LNCAP (cell line): ENCODE measurements around the gene NXNL2.

Experiments used
- TF ChIP-seq, protein P1 (sequence below): fragments of 450-650 bp; IDR thresholded peaks from 2 replicates; pipeline ENCODE4 v1.5.1; 2017; ENCODE audit warnings: mild to moderate bottlenecking

NXNL2 gene

DNA sequence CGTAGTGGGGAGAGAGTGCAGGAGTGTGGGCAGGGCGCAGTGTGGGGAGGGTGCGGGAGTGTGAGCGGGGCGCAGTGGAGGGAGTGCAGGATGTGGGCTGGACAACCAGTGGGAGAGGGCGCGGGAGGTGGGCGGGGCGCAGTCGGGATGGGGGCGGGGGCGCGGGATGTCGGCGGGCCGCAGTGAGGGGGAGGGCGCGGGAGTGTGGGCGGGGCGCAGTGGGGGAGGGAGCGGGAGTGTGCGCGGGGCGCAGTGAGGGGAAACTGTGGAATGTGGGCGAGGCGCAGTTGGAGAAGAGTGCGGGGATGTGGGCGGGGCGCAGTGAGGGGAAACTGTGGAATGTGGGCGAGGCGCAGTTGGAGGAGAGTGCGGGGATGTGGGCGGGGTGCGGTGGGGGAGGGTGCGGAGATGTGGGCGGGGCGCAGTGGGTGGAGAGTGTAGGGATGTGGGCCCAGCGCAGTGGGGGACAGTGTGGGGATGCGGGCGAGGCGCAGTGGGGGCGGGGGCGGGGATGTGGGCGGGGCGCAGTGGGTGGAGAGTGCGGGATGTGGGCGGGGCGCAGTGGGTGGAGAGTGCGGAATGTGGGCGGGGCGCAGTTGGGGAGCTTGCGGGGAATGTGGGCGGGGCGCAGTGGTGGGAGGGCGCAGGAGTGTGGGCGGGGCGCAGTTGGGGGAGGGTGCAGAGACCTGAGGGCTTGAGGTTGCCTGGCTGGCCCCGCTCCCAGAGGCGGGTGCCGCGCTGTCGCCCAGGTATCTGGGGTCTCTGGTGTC is at the start of gene NXNL2:
TSS of gene NXNL2 (plus strand) at position 723 of the 770 bp plus-strand sequence. CDS start 257 bp downstream, outside the sequence.
- TF ChIP-seq, protein P1, sequence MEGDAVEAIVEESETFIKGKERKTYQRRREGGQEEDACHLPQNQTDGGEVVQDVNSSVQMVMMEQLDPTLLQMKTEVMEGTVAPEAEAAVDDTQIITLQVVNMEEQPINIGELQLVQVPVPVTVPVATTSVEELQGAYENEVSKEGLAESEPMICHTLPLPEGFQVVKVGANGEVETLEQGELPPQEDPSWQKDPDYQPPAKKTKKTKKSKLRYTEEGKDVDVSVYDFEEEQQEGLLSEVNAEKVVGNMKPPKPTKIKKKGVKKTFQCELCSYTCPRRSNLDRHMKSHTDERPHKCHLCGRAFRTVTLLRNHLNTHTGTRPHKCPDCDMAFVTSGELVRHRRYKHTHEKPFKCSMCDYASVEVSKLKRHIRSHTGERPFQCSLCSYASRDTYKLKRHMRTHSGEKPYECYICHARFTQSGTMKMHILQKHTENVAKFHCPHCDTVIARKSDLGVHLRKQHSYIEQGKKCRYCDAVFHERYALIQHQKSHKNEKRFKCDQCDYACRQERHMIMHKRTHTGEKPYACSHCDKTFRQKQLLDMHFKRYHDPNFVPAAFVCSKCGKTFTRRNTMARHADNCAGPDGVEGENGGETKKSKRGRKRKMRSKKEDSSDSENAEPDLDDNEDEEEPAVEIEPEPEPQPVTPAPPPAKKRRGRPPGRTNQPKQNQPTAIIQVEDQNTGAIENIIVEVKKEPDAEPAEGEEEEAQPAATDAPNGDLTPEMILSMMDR: no peak

DNA sequence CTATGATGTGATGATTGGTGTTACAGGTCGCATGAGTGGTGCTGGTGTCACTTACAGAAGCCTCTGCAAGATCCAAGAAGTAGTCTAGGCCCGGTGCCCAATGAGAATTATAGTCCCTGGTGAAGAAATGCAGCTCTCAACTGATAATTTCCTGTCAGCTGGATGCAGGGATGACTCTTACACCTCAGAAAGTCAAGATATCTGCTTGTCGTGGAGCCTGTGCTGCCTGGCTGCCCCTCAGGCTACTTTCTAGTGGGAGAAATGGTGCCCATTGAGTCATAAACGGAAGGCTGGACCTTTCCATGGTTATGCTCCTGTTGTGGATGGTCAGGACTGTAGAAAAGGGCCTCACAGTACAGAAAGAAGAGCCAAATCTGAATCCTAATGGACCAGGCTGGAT is 46.8 kb upstream of the NXNL2 start:
- TF ChIP-seq, protein P1: no peak

DNA sequence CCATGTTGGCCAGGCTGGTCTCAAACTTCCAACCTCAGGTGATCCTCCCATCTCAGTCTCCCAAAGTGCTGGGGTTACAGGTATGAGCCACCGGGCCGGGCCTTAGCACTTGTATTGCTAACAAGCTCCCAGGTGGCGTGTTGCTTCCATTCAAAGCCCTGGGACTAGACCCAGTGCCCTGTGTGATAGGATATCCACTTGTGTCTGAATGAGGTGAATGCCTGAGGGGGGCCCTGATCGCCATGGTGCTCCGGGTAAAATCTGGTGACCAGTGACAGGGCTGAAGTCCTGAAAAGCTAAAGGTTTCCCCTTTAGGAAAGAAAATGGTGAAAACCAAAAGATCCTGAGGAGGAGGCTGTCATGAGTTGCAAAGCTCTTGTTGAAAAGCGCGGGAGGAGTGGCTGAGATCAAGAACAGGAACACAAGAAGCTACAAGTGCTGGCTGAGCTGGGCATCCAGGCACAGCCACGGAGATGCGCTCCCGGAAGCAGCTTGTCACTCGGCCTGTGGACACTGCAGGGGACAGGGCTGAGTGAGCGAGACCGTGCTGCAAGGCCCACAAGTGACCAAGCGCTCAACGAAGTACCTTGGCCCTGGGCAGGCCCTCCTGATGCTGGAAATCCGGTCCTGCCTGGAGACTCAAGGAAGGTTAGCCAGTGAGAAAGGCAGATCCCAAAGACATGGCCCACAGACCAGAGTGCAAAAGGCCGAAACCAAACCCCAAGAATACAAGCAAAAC is 39.8 kb upstream of the NXNL2 start:
- TF ChIP-seq, protein P1: no peak

DNA sequence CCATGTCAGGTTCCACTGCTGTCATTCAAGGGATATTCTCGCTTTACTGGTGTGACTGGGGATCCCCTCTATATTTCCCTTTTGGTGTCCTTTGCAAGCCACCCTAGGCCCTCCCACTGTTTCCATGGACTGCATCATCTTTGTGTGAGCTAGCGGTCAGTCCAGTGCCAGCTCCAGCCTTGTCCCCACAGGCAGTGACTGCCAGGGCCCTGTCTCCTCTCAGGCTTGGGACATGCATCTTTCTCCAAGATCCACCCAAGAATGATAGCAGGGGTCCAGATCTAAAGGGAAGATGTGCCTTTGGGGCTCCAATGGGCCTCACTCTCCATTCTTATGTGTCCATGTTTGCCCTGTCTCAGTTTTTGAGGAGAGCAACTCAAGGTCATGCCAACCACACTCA is 37.8 kb upstream of the NXNL2 start:
- TF ChIP-seq, protein P1: no peak

DNA sequence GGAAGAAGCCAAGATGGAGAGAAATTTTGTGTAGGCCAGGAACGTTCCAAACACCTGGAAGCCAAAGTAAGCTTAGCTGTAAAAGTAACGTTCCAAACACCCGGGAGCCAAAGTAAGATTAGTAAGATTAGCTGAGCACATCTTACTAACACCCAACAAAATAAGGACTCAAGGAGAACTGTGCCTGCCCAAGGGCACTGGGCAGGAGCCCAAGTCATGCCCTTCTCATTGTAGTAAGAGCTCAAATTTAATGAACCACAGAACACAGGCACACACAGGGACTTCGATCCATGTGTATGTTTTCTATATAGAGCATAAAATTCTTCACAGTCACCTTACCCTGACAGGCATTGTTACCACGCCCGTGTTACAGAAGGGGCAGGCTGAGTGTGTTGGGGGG is 36.1 kb upstream of the NXNL2 start:
- TF ChIP-seq, protein P1: no peak

DNA sequence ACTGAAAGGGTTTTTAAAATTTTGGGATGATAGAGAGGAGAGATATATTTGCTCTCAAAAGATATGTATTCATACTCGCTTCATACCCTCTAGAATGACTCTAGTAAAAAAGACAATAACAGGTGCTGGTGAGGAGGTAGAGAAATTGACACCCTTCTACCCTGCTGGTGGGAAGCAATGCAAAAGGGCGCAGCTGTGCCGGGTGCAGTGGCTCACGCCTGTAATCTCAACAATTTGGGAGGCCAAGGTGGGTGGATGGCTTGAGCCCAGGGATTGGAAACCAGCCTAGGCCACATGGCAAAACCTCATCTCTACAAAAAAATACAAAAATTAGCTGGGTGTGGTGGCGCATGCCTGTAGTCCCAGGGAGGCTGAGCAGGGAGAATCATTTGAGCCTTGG is 33.9 kb upstream of the NXNL2 start:
- TF ChIP-seq, protein P1: no peak

DNA sequence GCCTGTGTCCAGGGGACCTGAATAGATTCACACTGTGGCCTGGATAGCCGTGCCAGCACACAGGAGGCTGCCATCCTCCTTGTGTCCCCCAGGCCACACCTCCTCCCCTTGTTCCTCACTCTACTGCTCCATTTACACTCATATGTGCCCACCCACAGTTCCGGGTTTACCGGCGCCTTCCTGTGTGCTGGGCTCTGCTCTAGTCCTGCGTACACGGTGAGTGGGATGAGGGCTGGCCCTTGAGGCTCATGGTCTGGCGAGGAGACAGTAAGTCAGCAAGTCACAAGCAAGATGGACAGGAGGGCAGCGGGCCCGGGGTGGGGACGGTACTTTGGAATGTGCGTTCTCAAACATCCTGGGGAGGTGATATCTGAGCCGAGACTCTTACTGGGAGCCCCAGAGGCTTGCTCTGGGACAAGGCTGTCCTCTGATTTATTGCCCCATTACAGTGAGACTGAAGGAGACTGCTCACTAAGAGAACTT is 32.4 kb upstream of the NXNL2 start:
- TF ChIP-seq, protein P1: no peak
